Islet precursor cell (in vitro differentiated cells): Measurements from ENCODE around the gene ADGRA1.
"Not testable (repeated sequence)": the region's sequence is repeated elsewhere in the genome, so short reads cannot be mapped to it uniquely, and the experiment has no call there.

Experiments used
- DNase-seq: peaks from one replicate; pipeline ENCODE4 v3.0.0-alpha.2; 2018

The ADGRA1 gene, protein sequence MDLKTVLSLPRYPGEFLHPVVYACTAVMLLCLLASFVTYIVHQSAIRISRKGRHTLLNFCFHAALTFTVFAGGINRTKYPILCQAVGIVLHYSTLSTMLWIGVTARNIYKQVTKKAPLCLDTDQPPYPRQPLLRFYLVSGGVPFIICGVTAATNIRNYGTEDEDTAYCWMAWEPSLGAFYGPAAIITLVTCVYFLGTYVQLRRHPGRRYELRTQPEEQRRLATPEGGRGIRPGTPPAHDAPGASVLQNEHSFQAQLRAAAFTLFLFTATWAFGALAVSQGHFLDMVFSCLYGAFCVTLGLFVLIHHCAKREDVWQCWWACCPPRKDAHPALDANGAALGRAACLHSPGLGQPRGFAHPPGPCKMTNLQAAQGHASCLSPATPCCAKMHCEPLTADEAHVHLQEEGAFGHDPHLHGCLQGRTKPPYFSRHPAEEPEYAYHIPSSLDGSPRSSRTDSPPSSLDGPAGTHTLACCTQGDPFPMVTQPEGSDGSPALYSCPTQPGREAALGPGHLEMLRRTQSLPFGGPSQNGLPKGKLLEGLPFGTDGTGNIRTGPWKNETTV

GRCh38 chr10:133087679-133088178, at the start of gene ADGRA1:
TSS of gene ADGRA1 (plus strand) at chr10:133087924. CDS start at chr10:133088910, 986 bp downstream.
- DNase-seq, result peak; percentile 70

DNA sequence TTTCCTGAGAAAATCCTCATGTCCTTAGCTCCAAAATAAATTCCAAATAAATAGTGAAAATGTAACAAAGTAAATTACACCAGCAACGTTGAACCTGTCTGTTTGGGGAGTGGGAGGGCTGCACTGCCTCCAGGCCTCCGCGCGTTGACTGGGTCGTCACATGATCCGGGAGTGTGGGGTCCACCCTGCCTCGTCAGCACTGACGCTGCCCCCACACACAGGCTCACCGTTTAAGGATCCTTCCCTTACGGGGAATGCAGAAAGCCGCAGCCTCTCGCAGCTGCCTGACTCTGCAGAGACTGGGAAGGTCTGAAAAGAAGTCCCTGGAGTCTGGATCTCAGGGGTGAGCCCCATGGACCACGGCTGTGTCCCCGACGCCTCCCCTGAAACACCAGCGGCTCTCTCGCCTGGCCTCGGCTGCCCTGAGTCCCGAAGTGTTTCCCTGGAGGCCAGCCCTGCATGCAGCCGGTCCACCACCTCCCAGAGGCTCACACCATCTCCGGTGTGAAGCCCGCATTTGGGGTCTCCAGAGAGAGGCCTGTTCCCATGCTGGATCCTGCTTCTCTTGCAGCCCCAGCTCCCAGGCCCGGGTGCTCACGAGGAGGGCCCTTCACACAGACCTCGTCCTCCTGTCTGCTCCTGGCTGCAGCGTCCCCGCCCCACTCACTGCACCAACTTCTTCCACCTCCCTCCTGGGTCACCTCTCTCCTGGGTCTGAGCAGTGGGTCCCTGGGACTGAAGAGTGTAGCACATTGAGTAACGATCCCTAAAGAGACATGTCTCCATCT, 49.5 kb upstream of the ADGRA1 start:
- no peak for DNase-seq

DNA sequence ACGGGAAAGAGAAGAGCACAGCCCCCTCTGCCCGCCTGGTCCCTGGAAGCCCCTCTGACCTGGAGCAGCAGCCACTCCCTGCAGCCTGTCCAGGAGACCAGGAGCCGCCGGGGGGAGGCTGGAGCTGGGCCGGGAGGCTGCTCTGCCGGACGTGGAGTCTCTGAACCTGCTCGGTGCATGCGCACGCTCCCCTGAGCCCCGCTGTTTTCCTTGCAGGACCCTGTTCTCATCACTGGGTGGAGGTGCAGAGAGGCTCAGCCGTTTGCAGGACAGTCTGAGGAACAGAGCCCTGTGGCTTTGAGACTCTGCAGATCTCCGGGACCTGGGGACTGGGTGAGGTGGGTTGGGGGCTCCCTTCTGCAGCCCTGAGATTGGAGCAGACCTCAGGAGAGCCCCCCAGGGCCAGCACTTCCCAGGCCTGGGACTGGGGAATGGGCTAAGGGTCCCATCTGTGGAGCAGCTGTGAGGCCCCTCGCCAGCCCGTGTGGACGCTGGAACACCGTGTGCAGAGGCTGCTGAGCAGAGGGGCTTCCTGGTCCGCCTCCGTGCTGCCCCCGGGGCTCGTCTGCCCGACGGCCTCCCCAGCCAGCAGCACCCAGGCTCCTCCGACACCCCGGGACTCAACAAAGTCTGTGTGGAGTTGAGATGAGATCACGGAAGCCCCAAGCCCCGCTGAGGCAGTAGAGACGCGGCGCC, 48.5 kb upstream of the ADGRA1 start:
- DNase-seq, result peak; percentile 76

GRCh38 chr10:133039803-133040165, 47.9 kb upstream of the ADGRA1 start:
- no peak for DNase-seq

GRCh38 chr10:133040198-133040597, 47.5 kb upstream of the ADGRA1 start:
- no peak for DNase-seq

DNA sequence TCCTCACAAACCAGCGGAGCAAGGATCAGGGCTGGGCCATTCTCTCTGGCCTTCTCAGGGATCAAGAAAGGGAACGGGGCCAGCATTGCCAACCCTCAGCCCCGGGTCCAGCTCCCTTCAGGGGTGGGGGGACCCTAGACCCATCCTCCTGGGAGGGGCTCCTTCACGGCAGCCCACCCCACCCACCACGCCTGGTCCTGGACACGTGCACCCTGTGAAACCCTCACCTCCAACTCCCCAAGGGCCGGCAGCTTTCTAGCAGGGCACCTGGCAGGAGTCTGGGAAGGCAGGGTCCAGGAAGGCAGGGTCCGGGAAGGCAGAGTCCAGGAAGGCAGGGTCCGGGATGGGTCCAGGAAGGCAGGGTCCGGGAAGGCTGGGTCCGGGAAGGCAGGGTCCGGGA, 46.6 kb upstream of the ADGRA1 start:
- no peak for DNase-seq

DNA sequence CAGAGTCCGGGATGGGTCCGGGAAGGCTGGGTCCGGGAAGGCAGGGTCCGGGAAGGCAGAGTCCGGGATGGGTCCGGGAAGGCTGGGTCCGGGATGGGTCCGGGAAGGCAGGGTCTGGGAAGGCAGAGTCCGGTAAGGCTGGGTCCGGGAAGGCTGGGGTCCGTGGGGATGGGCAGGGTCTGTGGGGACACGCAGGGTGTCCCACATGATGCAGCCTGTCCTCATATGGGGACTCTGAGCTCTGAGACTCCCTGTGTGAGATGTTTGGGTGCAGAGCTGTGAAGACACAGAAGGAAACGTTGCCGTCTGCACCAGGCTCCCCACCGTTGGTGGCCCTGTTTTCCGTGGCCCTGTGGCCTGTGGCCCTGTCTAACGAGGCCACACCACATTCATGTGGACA, 45.7 kb upstream of the ADGRA1 start:
- no peak for DNase-seq

- DNase-seq, result no peak
Measured at GRCh38 chr10:133042816-133043215, 44.9 kb upstream of the ADGRA1 start.

DNA sequence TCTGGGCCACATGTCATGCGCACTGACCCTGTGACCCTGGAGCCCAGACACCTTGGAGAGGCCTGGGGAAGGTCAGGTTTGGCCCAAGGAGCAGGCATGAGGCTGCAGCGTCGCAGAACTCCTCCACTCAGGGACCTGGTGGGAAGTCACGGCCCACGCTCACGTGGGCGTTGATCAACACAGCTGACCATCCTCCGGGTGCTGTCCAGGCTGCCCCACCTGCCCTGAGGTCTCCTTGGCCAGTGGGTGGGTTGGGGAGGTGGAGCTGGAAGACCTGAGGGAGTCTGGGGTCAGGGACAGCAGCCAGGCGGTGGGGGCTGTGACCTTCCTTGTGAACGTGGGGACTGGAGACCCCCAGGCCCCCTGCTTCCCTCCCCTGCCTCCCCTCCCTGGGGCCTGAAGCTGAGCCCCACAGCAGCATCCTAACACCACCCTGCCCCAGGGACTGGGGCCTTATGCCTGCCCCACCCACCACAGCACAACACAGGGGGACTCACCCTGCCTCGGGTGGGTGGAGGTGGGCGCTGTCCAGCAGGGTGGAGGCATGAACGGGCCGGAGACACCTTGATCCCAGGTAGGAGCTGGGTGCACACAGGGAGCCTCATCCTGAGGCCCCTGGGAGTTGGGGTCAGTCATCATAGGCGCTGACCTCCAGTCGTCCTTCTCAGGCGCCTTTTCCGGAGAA, 44.0 kb upstream of the ADGRA1 start:
- DNase-seq, result no peak

DNA sequence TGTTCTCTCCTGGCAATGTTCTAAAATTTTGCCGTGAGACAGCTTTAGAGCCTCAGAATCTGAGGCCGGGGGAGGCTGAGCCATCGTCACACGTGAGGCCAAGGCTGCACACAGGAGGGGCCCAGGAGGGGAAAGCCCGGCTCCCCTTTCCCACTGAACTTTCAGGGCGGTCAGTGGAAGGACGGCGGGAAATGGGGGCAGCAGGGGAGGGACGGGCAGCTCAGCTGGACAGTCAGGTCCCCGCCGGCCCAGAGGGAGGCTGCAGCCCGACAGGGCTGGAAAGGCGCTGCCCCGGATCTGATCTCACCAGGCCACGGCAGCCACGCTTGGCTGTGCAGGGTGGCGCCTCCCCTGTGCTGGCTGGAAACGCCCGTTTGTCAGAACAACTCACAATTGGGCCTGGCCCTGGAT, 43.3 kb upstream of the ADGRA1 start:
- DNase-seq, result no peak

DNA sequence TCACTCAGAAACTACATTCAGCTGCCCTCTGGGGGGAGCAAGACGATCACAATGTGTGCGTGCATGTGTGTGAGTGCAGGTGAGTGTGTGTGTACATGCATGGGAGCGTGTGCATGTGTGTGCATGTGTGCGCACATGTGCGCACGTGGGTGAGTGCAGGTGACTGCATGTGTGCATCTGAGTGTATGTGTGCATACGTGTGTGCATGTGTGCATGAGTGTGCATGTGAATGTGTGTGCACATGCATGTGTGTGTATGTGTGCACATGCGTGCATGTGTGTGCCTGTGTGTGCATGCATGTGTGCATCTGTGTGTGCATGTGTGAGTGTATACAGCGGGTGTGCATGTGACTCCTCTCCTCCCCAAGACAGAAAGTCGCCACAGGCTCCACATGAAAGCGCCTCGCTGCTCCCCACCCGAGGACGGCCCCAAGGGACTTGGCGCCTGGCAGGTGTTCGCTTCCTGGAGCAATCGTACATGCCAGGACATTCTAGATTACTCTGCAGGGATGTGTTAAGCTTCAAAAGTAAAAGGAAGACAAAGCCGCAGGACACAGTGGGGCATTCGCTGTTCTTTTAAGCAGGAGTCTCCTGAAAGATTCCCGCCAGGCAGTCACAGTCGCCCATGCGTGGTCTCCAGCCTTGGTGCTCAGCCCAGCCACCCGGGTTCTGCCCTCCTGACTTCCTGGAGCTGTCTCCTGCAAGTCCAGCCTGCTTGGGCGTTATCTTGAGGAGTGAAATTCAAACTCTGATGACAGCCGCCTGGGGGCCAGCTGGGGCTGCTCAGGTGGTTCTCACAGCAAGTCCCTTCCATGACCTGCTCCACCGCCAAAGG, 42.0 kb upstream of the ADGRA1 start:
- DNase-seq, result no peak

DNA sequence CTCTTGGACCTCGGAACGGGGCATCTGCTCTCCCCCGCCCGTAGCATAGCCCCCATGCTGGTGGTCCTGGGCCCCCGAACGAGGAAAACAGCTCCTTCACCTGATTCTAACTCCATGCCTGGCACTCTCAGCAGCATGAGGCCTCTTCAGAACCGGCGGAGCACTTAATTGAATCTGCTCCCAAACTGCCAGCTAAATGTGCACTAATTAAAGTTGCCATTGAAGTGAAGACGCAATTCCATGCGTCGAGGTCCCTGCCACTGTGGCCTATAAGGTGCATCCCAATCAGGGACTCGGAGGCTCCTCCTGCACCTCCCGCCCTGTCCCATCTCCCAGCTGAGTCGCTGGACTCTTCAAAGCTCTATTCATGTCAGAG, 41.3 kb upstream of the ADGRA1 start:
- DNase-seq, result no peak

- DNase-seq, result no peak
Measured at GRCh38 chr10:133047526-133048123, 40.1 kb upstream of the ADGRA1 start.

DNA sequence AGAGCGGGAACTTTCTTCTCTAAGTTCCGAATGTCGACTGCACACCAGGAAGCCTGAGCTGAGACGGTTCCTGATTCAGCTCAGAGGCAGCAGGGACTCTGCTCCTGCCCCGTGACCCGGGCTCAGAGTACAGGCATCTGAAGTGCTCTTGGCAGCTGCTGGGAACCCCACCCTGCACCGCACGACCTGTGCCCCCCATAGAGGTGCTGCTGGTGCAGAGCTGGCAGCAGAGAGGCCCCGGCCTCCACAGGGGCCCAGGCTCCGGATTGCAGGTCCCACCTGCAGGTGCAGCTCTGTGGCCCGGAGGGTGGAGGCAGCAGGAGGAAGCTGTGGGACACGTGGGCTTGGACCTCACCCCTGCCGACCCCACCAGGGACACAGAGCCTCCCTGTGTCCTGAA, 39.5 kb upstream of the ADGRA1 start:
- no peak for DNase-seq

DNA sequence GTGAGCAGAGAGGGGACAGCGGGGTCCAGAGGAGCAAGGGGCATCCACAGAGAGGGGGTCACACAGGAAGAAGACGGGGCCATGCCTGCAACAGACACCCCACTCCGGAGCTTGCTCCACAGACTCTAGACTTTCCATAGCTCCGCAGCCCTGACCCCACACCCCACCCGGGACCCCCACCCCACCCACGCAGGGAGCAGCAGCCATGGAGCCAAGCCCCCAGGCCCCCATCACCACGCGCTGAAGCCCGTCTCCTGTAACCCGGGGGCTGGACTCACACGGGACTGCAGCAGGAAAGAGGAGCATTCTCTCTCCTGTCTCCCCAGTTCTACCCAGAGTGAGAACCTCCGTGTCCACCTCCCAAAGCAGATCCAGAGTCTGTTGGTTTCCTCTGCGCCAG, 38.8 kb upstream of the ADGRA1 start:
- no peak for DNase-seq

GRCh38 chr10:133049639-133050038, 38.1 kb upstream of the ADGRA1 start:
- DNase-seq, result no peak

- DNase-seq, result no peak
Measured at GRCh38 chr10:133050371-133050770, 37.4 kb upstream of the ADGRA1 start.

GRCh38 chr10:133052076-133052475, 35.6 kb upstream of the ADGRA1 start:
- DNase-seq, result no peak

- DNase-seq, result not testable (repeated sequence)
Measured at GRCh38 chr10:133053527-133054133, 34.1 kb upstream of the ADGRA1 start.

GRCh38 chr10:133055470-133055869, 32.3 kb upstream of the ADGRA1 start:
- no peak for DNase-seq

DNA sequence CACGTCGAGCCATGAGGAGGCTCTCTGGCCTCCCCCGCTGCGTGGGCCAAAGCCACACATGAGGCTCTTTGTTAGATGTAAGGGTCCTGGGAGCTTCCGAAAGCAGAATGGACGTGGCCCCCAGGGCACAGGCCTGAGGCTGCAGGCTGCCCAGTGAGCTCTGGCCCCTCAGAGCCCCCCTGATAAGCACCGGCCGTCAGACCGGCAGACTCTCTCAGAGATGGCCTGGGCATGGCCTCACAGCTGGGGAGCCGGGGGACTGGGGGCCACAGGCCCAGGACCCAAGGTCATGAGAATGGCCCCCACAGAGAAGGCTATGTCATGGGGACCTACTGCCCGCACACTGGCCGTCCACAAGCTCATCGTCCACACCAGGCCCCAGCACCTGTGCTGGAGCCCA, 31.7 kb upstream of the ADGRA1 start:
- no peak for DNase-seq
